ENCODE data around the gene NFATC1. TPM values are rescaled to one million over a fixed set of nuclear protein-coding genes. Genes with fewer than 3 reads are reported as not detected.

NFATC1 gene
- total RNA-seq, 1 donor from 2014 or later: 0.46 TPM

DNA sequence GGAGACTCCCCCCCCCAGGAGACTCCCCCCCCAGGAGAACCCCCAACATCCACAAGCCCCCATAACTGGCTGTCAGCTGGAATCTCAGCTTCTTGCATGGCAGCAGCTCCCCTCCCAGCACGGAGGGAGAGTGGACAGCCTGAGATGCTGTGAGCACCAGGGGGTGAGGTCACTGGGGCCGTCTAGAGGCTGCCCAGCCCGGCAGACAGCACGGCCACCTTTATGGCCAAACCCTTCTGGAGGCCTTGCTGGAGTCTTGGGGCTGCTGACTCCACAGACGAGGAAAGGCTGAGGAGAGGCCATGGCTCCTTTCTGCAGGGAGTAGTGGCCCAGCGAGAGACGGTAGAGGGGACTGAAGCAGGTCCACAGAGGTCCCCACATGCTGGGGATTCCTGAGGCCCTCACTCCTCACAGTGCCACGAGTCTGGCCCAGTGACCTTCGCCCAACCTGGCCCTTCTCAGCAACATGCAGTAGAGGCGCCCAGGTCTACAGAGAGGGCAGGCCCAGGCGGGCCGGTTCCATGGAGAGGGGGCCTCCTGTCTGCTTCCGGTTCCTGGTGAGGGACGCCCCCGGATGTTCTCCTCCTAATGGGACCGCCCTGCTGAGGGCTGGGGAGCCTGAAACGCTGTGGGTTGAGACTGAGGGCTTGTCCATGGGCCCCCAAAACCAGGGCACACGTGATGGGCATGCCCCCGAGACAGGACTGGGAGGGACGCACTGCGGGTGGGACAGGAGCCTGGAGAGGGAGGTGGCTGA is 161.3 kb downstream of the NFATC1 start:
- no peak overlapping the region for H3K4me3 ChIP-seq (ENCODE audit: low read depth, low read length)
- no peak for DNase-seq (ENCODE audit: low read depth)
- TF ChIP-seq, protein P1, sequence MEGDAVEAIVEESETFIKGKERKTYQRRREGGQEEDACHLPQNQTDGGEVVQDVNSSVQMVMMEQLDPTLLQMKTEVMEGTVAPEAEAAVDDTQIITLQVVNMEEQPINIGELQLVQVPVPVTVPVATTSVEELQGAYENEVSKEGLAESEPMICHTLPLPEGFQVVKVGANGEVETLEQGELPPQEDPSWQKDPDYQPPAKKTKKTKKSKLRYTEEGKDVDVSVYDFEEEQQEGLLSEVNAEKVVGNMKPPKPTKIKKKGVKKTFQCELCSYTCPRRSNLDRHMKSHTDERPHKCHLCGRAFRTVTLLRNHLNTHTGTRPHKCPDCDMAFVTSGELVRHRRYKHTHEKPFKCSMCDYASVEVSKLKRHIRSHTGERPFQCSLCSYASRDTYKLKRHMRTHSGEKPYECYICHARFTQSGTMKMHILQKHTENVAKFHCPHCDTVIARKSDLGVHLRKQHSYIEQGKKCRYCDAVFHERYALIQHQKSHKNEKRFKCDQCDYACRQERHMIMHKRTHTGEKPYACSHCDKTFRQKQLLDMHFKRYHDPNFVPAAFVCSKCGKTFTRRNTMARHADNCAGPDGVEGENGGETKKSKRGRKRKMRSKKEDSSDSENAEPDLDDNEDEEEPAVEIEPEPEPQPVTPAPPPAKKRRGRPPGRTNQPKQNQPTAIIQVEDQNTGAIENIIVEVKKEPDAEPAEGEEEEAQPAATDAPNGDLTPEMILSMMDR (conservative IDR thresholded peaks at IDR 0.05; ENCODE audit: low read depth, low read length): no peak

DNA sequence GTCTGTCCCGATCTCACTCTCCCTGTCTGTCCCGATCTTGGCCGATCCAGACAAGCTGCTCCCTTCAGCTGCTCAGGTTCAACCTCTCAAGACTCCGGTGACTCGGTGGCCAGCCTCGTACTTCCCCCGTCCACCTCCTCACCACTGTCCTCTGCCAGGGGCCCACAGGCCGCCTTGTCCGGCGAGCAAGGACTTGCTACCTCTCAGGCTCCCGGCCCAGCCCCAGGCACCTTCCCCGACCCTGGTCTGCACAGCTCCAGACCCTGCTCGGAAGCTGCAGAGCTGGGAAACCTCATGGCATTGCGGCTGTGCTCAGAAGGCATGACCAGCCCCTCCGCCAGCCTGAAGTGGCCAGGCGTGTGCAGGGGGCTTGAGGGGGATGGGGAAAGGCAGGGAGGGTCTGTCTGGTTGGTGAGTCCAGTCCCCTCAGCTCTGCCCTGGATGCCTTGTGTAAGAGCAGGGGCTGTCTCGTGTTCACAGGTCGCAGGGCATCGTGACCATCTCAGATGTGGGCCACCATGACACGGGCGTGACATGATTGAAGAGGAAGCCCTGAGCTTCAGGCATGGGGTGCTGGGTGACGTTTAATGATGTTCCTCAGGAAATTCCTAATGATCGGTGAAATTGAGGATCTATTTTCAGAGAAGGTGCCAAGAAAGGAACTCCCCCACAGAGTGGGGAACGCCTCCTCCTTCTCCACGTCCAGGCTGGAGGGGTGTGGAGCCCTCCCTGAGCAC is 162.6 kb downstream of the NFATC1 start:
- TF ChIP-seq, protein P1 (conservative IDR thresholded peaks at IDR 0.05; ENCODE audit: low read depth, low read length): no peak
- DNase-seq (ENCODE audit: low read depth): no peak

DNA sequence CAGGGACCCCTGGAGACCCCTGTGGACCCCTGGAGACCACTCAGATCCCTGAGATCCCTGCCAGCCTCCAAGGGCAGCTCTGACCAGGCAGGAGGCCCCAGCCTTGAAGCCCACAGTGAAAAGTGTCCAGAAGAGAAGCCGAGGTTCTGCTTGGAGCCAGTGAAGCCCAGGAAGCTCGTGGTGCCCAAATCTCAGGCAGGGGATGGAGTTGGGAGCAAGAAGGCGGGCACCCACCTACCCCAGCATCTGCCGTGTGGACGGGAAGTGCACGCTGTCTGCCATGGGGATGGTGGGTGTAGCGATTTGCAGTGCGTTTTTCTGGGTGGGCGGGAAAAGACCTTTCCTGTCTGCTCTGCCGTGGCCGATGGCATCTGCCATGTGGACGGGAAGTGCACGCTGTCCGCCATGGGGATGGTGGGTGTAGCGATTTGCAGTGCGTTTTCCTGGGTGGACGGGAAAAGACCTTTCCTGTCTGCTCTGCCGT is 163.2 kb downstream of the NFATC1 start:
- H3K4me3 ChIP-seq (ENCODE audit: low read depth, low read length): no peak overlapping the region
- TF ChIP-seq, protein P1 (conservative IDR thresholded peaks at IDR 0.05; ENCODE audit: low read depth, low read length): no peak
- no peak for DNase-seq (ENCODE audit: low read depth)

More for the DNA sequence above, 162.6 kb downstream of the NFATC1 start:
- no peak overlapping the region for H3K4me3 ChIP-seq (ENCODE audit: low read depth, low read length)

DNA sequence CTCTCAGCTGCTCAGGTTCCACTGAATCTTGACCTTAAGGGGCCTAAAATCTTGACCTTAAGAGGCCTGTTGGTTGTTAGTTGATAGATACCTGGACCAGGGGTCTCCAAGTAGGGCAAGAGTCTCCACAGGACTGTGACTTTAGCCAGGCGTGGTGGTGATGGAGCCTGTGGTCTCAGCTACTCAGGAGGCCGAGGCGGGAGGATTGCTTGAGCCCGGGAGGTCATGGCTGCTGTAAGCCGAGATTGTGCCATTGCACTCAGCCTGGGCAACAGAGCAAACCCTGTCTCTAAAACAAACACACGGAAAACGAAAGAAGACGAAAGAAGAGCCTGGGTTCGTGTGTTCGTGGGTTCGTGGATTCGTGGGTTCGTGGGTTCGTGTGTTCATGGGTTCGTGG is 163.7 kb downstream of the NFATC1 start:
- TF ChIP-seq, protein P1 (conservative IDR thresholded peaks at IDR 0.05; ENCODE audit: low read depth, low read length): no peak
- no peak for DNase-seq (ENCODE audit: low read depth)
- no peak overlapping the region for H3K4me3 ChIP-seq (ENCODE audit: low read depth, low read length)

DNA sequence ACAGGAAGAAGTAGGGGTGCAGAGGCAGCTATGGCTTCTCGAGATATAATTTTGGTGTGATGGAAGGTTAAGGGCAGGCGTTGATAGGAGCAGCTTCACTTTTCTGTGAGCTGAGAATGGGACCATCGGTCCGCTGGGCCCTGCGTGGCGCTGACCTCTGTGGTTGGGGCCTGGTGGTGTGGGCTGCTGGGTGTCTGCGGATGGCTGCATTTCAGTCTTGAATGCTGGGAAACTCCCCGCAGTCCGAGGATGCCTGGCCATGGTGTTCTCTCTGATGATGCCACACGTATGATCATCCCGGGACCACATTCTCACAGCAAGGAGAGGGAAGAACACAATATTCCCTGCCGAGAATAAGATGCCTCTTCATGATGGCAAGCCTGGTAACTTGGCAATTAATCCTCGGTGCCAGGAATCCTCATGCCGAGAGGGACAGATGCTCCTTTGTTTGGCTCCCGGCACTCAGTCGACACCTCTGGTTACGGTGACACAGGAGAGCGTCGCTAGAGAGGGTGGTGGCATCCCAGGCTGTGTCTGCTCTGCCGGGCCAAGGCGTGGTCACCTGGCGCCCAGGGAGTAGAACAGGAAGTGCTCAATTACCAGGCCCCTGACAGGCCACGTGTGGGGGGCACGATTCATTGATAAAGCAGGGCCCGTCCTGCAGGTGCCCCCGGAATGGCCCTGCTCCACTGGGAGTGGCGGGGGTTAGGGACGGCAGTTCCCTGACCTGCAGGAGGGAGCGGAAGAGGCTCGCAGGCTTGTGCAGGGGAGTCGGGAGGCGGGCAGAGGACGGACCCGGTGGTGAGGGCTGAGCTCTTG is 164.5 kb downstream of the NFATC1 start:
- no peak overlapping the region for H3K4me3 ChIP-seq (ENCODE audit: low read depth, low read length)
- TF ChIP-seq, protein P1 (conservative IDR thresholded peaks at IDR 0.05; ENCODE audit: low read depth, low read length): no peak
- DNase-seq (ENCODE audit: low read depth): no peak

DNA sequence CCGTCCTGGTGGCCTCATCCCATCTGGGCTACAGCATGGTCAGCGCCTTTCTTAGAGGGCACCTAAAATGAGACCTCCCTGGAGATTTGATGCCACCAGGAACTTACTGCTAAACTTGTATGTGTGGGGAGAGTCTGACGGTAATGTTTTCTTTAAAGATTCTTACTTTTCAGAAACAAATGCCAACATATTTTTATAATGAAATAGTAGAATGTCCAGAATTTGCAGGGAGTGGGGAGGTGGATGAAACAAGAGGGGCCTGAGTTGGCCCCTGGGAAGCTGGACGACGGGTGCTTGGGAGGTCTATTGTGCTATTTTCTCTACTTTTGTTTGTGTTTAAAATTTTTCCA is 165.1 kb downstream of the NFATC1 start:
- TF ChIP-seq, protein P1 (conservative IDR thresholded peaks at IDR 0.05; ENCODE audit: low read depth, low read length): no peak
- DNase-seq (ENCODE audit: low read depth): no peak
- no peak overlapping the region for H3K4me3 ChIP-seq (ENCODE audit: low read depth, low read length)

Data from epithelial cell of proximal tubule (primary cell).